ENCODE results near the gene TLCD2. TPM values are rescaled to one million over a fixed set of nuclear protein-coding genes. Genes with fewer than 3 reads are reported as not detected.

The TLCD2 gene
- total and polyA plus RNA-seq, 2 of the 13 experiments (the other 11 are each of a cell fraction or from before 2014, with no cell fraction given) = 0.90 to 1.1 TPM

- TF ChIP-seq POLR2A (IDR thresholded peaks at IDR 0.05; ENCODE audit: insufficient read depth in 1 of 2, low read depth in 2 of 2, low read length in 2 of 2) (peak in 1 of 2 experiments; percentile 45; a peak in 1 of 4 replicates), ZNF768 (CRISPR knock-in tag; IDR thresholded peaks at IDR 0.05) (peak; percentile 45; the same call in 1 of the 2 replicates), KLF9 (CRISPR knock-in tag; IDR thresholded peaks at IDR 0.05; ENCODE audit: low read depth) (no peak), TCF7 (IDR thresholded peaks at IDR 0.05; ENCODE audit: low read depth) (peak; percentile 55; the same call in 1 of the 2 replicates), SYNCRIP (IDR thresholded peaks at IDR 0.05; ENCODE audit: insufficient read depth, low read depth, low read length) (no peak), ATF7-NPFF (CRISPR knock-in tag; IDR thresholded peaks at IDR 0.05; ENCODE audit: low read depth) (peak; percentile 39; the same call in 1 of the 2 replicates), ZBTB3 (CRISPR knock-in tag; IDR thresholded peaks at IDR 0.05; ENCODE audit: borderline replicate concordance, low read depth) (no peak), ARID2 (CRISPR knock-in tag; IDR thresholded peaks at IDR 0.05; ENCODE audit: borderline replicate concordance) (peak; percentile 28; the same call in 1 of the 2 replicates), REPIN1 (CRISPR knock-in tag; IDR thresholded peaks at IDR 0.05; ENCODE audit: borderline replicate concordance, low read depth) (peak; percentile 63; the same call in 1 of the 2 replicates), ZHX1 (CRISPR knock-in tag; IDR thresholded peaks at IDR 0.05; ENCODE audit: low read depth) (peak; percentile 69; the same call in 1 of the 2 replicates), ZNF101 (CRISPR knock-in tag; IDR thresholded peaks at IDR 0.05; ENCODE audit: borderline replicate concordance, low read depth) (no peak), NFIB (CRISPR knock-in tag; IDR thresholded peaks at IDR 0.05; ENCODE audit: borderline replicate concordance) (peak; percentile 99), ZNF180 (CRISPR knock-in tag; IDR thresholded peaks at IDR 0.05; ENCODE audit: borderline replicate concordance, low read depth) (0 out of 2 replicates have a peak, but pooled peaks have one; percentile 57), DNMT3B (CRISPR knock-in tag; conservative IDR thresholded peaks at IDR 0.05) (no peak; the same call in 1 of the 2 replicates), TARDBP (CRISPR knock-in tag; IDR thresholded peaks at IDR 0.05) (peak; percentile 84; the same call in 1 of the 2 replicates), ELF3 (CRISPR knock-in tag; IDR thresholded peaks at IDR 0.05) (peak; percentile 67; the same call in 1 of the 2 replicates), NONO (IDR thresholded peaks at IDR 0.05) (no peak), NONO (CRISPR knock-in tag; conservative IDR thresholded peaks at IDR 0.05) (peak; percentile 38), HES4 (CRISPR knock-in tag; IDR thresholded peaks at IDR 0.05; ENCODE audit: borderline replicate concordance) (no peak; the same call in 1 of the 2 replicates), ZNF552 (CRISPR knock-in tag; IDR thresholded peaks at IDR 0.05; ENCODE audit: borderline replicate concordance) (no peak), ZNF510 (CRISPR knock-in tag; IDR thresholded peaks at IDR 0.05; ENCODE audit: low read depth) (no peak), THYN1 (CRISPR knock-in tag; IDR thresholded peaks at IDR 0.05; ENCODE audit: borderline replicate concordance, low read depth) (no peak)
- TF ChIP-seq, protein P1, sequence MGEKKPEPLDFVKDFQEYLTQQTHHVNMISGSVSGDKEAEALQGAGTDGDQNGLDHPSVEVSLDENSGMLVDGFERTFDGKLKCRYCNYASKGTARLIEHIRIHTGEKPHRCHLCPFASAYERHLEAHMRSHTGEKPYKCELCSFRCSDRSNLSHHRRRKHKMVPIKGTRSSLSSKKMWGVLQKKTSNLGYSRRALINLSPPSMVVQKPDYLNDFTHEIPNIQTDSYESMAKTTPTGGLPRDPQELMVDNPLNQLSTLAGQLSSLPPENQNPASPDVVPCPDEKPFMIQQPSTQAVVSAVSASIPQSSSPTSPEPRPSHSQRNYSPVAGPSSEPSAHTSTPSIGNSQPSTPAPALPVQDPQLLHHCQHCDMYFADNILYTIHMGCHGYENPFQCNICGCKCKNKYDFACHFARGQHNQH (CRISPR knock-in tag; IDR thresholded peaks at IDR 0.05) = peak; percentile 95
- TF ChIP-seq, protein P2, sequence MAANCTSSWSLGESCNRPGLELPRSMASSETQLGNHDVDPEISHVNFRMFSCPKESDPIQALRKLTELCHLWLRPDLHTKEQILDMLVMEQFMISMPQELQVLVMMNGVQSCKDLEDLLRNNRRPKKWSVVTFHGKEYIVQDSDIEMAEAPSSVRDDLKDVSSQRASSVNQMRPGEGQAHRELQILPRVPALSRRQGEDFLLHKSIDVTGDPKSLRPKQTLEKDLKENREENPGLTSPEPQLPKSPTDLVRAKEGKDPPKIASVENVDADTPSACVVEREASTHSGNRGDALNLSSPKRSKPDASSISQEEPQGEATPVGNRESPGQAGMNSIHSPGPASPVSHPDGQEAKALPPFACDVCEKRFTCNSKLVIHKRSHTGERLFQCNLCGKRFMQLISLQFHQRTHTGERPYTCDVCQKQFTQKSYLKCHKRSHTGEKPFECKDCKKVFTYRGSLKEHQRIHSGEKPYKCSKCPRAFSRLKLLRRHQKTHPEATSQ (CRISPR knock-in tag; IDR thresholded peaks at IDR 0.05; ENCODE audit: borderline replicate concordance) = peak; percentile 70; the same call in 1 of the 2 replicates
Observed at GRCh38 chr17:1736348-1737281, 26.4 kb upstream of the TLCD2 start (continued).

Measured in HepG2 (cell line).